B cell (primary cell): ENCODE data around the gene PRKCZ.

ENCODE experiments used
- EZH2 ChIP-seq: IDR thresholded peaks from 2 replicates; pipeline ENCODE4 v1.6.1; 2012; ENCODE audit warnings: borderline replicate concordance, low read depth, mild to moderate bottlenecking, moderate library complexity, low read length; ENCODE audit not compliant: insufficient read depth, poor library complexity, severe bottlenecking
- TF ChIP-seq, protein P1 (sequence below): fragments of 200-600 bp; IDR thresholded peaks from one replicate; pipeline ENCODE4 v1.8.0; 2022; ENCODE audit warnings: antibody characterized with exemption, mild to moderate bottlenecking

DNA sequence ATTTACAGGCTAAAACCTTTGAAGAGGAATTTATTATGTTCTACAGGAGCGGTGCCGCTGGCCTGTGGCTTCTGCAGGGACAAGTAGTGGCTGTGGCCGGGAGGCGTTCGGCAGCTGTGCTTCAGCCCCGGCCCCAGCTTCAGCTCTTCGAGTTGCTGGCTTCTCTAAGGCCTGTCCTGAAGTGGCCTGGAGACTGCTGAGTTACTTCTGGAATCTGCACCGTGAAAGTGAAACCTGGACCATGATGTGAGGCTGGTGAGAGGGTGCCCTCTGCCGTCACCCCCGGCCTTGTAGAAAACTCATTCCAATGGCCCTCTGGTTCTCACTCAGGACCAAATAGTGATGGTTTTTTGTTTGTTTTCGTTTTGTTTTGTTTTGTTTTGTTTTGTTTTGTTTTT, 48.1 kb downstream of the PRKCZ start:
- TF ChIP-seq, protein P1, sequence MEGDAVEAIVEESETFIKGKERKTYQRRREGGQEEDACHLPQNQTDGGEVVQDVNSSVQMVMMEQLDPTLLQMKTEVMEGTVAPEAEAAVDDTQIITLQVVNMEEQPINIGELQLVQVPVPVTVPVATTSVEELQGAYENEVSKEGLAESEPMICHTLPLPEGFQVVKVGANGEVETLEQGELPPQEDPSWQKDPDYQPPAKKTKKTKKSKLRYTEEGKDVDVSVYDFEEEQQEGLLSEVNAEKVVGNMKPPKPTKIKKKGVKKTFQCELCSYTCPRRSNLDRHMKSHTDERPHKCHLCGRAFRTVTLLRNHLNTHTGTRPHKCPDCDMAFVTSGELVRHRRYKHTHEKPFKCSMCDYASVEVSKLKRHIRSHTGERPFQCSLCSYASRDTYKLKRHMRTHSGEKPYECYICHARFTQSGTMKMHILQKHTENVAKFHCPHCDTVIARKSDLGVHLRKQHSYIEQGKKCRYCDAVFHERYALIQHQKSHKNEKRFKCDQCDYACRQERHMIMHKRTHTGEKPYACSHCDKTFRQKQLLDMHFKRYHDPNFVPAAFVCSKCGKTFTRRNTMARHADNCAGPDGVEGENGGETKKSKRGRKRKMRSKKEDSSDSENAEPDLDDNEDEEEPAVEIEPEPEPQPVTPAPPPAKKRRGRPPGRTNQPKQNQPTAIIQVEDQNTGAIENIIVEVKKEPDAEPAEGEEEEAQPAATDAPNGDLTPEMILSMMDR: no peak
- TF ChIP-seq EZH2: no peak
